LHCN-M2 (cell line): ENCODE measurements around the gene CERS3. TPM values are rescaled to one million over a fixed set of nuclear protein-coding genes. Genes with fewer than 3 reads are reported as not detected.

ENCODE experiments used
- DNase-seq: peaks from one replicate; pipeline ENCODE4 v3.0.0-alpha.2; 2012; ENCODE audit warnings: low read depth
- polyA plus RNA-seq: library from polyadenylated mRNA; unstranded; fragments of >200 nt; gene quantifications from one replicate; pipeline ENCODE4 v1.2.1, GENCODE V29; 2012; ENCODE audit warnings: missing spikeins
- total RNA-seq: library from RNA; depleted of rRNA; stranded (reverse); fragments of >200 nt; gene quantifications from 2 replicates; pipeline ENCODE4 v1.2.3, GENCODE V29; 2014; rRNA removed

Gene CERS3
- total RNA-seq: not detected in 2 replicates
- not detected for polyA plus RNA-seq

GRCh38 chr15:100528833-100529428 is at the start of gene CERS3:
TSS of gene CERS3 (minus strand) at chr15:100528950. CDS start at chr15:100501849, 27,101 bp downstream.
- no peak for DNase-seq

GRCh38 chr15:100573526-100573925 is 44.8 kb upstream of the CERS3 start:
- no peak for DNase-seq

- peak; percentile 17 for DNase-seq
Observed at GRCh38 chr15:100572362-100572983, 43.7 kb upstream of the CERS3 start.

- no peak for DNase-seq
Observed at GRCh38 chr15:100571592-100572167, 42.9 kb upstream of the CERS3 start.

GRCh38 chr15:100570735-100571313 is 42.1 kb upstream of the CERS3 start:
- no peak for DNase-seq

DNA sequence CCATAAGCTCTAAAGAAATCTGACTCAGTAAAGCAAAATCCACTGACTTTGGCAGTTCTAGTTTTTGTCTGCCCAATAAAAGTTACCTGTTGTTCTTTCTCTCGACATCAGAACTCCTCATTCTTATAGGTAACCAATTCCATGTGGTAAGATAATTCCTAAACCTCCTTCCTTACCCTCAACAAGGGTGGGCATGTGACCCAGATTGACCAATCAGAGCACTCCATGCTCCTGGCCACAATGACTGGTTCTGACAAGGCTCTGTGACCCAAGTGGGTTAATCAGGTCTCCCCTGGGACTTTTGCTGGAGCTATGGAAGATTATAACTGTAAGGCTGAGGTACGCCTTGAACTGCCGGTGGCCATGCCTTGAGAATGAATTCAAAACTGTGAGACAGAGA is 41.5 kb upstream of the CERS3 start:
- DNase-seq: peak; percentile 5

- DNase-seq: no peak
Observed at GRCh38 chr15:100569391-100569790, 40.6 kb upstream of the CERS3 start.

- DNase-seq: no peak
Observed at GRCh38 chr15:100566850-100567628, 38.3 kb upstream of the CERS3 start.

DNA sequence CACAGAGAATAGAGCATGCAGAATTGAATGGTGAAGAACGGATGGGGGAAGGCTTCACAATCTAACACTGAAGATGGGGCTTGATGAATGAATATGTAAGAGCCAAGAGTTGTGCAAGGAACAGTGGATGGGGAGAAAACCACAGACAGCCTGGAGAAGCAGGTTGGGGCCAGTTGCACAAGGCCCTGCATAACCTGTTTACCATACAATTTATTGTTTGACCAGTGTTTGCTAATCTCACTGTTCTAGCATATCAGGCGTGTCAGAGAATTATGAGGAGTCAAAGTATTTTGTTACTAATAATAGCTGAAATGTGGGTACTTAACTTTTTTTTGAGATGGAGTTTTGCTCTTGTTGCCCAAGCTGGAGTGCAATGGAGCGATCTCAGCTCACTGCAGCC is 36.8 kb upstream of the CERS3 start:
- DNase-seq: no peak

DNA sequence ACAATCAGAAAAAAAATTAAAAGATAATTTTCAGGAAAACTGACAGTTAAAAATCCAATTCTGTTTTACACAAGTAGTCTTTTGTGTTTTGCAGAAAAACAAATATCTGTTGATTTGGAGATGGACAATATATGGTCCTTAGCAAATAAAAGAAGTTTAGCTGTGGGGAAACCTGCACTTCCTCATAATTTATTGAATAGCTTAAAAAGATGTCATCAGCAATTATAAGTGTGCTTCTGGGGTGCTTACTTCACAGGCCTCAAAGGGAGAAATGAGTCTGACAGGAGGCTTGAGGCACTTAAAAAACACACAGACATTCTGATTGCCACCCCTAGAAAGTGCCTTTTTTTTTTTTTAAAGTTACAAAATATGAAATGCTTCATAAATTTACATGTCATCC is 31.6 kb upstream of the CERS3 start:
- no peak for DNase-seq

- DNase-seq: peak; percentile 3
Observed at GRCh38 chr15:100559330-100559729, 30.6 kb upstream of the CERS3 start.

GRCh38 chr15:100558771-100559254 is 30.1 kb upstream of the CERS3 start:
- no peak for DNase-seq

DNA sequence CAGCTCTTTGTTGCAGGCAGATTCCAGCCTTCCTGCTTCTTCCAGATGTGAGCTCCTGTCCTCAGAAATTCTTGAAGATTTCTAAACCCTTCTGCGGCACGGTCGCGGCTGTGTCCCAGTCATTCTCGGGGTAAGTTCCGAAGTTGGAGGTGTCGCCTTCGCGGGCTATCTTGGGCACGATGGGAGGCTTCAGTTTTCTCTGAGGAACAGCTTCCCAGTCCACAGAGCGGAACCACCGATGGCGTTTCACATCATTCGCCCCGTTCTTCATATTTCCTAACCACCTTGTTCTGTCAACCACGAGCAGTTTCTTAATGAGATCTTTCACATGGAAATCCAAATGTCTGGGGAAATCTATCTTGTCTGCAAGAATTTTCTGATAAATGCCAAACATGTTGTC is 24.7 kb upstream of the CERS3 start:
- DNase-seq: no peak

GRCh38 chr15:100547961-100548360 is 19.2 kb upstream of the CERS3 start:
- DNase-seq: no peak

- no peak for DNase-seq
Observed at GRCh38 chr15:100544946-100545345, 16.2 kb upstream of the CERS3 start.

GRCh38 chr15:100544338-100544841 is 15.6 kb upstream of the CERS3 start:
- no peak for DNase-seq

- no peak for DNase-seq
Observed at GRCh38 chr15:100542290-100542689, 13.5 kb upstream of the CERS3 start.

GRCh38 chr15:100537331-100537730 is 8.6 kb upstream of the CERS3 start:
- DNase-seq: no peak

- no peak for DNase-seq
Observed at GRCh38 chr15:100536733-100537132, 8.0 kb upstream of the CERS3 start.

- DNase-seq: no peak
Observed at GRCh38 chr15:100533886-100534285, 5.1 kb upstream of the CERS3 start.

DNA sequence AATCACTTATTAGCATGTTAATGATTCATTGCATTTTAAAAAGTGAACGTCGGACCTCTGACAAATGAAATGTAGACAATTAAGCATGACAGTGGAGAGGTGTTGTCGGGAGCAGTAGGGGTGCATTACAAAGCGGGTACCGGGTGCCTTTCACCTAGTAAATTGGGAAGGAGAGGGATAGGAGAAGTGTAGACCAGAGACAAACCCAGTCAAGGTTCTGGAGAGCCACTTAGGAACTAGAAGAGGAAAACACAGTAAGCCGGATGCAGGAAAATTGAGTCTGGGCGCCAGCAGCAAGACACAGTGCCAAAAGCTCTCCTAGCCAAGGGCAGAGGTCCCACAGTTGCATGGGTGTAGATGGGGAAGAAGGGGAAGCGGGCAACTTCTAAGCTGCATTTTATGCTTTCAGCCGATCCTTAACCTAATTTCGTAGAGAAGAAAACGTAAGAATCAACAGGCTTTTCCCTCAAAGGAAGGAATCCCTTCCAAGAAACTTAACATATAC is 3.1 kb upstream of the CERS3 start:
- DNase-seq: no peak
